A549 (cell line): ENCODE results near the gene NRIP1. TPM values are rescaled to one million over a fixed set of nuclear protein-coding genes. Genes with fewer than 3 reads are reported as not detected.

Experiments used
- ATAC-seq, 2 experiments: fragments of 200-7000 bp in 1 of 2; fragments of >200 bp in 1 of 2; cut with Nextera tagmentation in 1 of 2; cut with Tn5 transposase in 1 of 2; 3 replicates each; pipeline versions ENCODE4 v1.8.0 to v1.9.1; 2018 to 2020; ENCODE audit warnings: mild to moderate bottlenecking in 1 of 2, moderate library complexity in 1 of 2
- CTCF ChIA-PET: fragments of 300-600 bp; sonication (Branson Sonifier 250); formaldehyde crosslinking; extraction: SDS; loops from one replicate; lab custom pipeline; 2021; ENCODE audit warnings: antibody characterized with exemption, inconsistent platforms; lab: Yijun Ruan, JAX
- POLR2A ChIA-PET: fragments of 350-600 bp; formaldehyde crosslinking; extraction: SDS; loops from one replicate; lab custom pipeline; 2021; ENCODE audit warnings: antibody characterized with exemption, inconsistent platforms; lab: Yijun Ruan, JAX
- DNase-seq, 2 experiments: peaks; one replicate each; pipeline versions ENCODE4 v3.0.0 to v3.0.0-alpha.2; 2011 to 2016; ENCODE audit warnings: low read depth in 1 of 2, low spot score in 1 of 2
- FAIRE-seq: peaks from 2 replicates; lab custom pipeline; 2011; peaks lifted over from hg19 to GRCh38; lab: Jason Lieb, UNC
- H3K27ac ChIP-seq, 2 experiments: fragments of >200 bp; sonication (Bioruptor Twin); formaldehyde crosslinking; 3 replicates each; pipeline ENCODE4 v1.5.1; 2016 to 2017
- H3K4me1 ChIP-seq: fragments of >200 bp; sonication (Bioruptor Twin); formaldehyde crosslinking; 3 replicates; pipeline ENCODE4 v1.6.1; 2016
- H3K4me2 ChIP-seq: fragments of >200 bp; sonication (Bioruptor Twin); formaldehyde crosslinking; 3 replicates; pipeline ENCODE4 v1.6.1; 2016
- H3K4me3 ChIP-seq: fragments of >200 bp; sonication (Bioruptor Twin); formaldehyde crosslinking; 3 replicates; pipeline ENCODE4 v1.5.1; 2016
- H3K9me3 ChIP-seq: fragments of >200 bp; sonication (Bioruptor Twin); formaldehyde crosslinking; 3 replicates; pipeline ENCODE4 v1.6.1; 2016
- BHLHE40 ChIP-seq: IDR thresholded peaks from 2 replicates; pipeline ENCODE4 v1.6.1; 2012; ENCODE audit warnings: low read depth, low read length, inconsistent platforms
- CEBPB ChIP-seq, 2 experiments: fragments of >200 bp in 1 of 2; sonication (Bioruptor Twin) in 1 of 2; formaldehyde crosslinking in 1 of 2; IDR thresholded peaks; 2 replicates each; pipeline ENCODE4 v1.6.1; 2012 to 2016
- CHD2 ChIP-seq: fragments of 150-350 bp; IDR thresholded peaks from 2 replicates; pipeline ENCODE4 v1.6.1; 2014; ENCODE audit warnings: low read length; ENCODE audit not compliant: partially characterized antibody
- EHMT2 ChIP-seq: fragments of 200-600 bp; sonication (generic); IDR thresholded peaks from 2 replicates; pipeline ENCODE4 v1.6.1; 2016; ENCODE audit warnings: antibody characterized with exemption, low read depth, mild to moderate bottlenecking, moderate library complexity
- FOSL2 ChIP-seq, 2 experiments: fragments of 450-650 bp in 1 of 2; fragments of >200 bp in 1 of 2; sonication (Bioruptor Twin) in 1 of 2; formaldehyde crosslinking; IDR thresholded peaks; 2 replicates each; pipeline versions ENCODE4 v1.5.0 to v1.6.1; 2016 to 2020; ENCODE audit warnings: mild to moderate bottlenecking in 1 of 2, moderate library complexity in 1 of 2
- GATA3 ChIP-seq: IDR thresholded peaks from 2 replicates; pipeline ENCODE4 v1.6.1; 2012; ENCODE audit warnings: borderline replicate concordance
- HEYL ChIP-seq: fragments of 250-450 bp; sonication (Bioruptor Pico); IDR thresholded peaks from 2 replicates; pipeline ENCODE4 v1.8.0; 2021; ENCODE audit warnings: mild to moderate bottlenecking, moderate library complexity
- HMGXB4 ChIP-seq: fragments of 250-450 bp; sonication (Bioruptor Pico); IDR thresholded peaks from 2 replicates; pipeline ENCODE4 v1.5.0; 2021; ENCODE audit warnings: mild to moderate bottlenecking, moderate library complexity, borderline replicate concordance
- HOXB13 ChIP-seq: fragments of 250-450 bp; sonication (Bioruptor Pico); IDR thresholded peaks from 2 replicates; pipeline ENCODE4 v1.5.0; 2020; ENCODE audit warnings: low read depth, mild to moderate bottlenecking, moderate library complexity
- KDM5A ChIP-seq: fragments of 200-600 bp; sonication (generic); IDR thresholded peaks from 2 replicates; pipeline ENCODE4 v1.6.1; 2016; ENCODE audit warnings: antibody characterized with exemption, mild to moderate bottlenecking
- MAFK ChIP-seq: fragments of 450-650 bp; IDR thresholded peaks from 2 replicates; pipeline ENCODE4 v1.6.1; 2014; ENCODE audit not compliant: partially characterized antibody
- MAZ ChIP-seq: fragments of 150-350 bp; IDR thresholded peaks from 2 replicates; pipeline ENCODE4 v1.6.1; 2014; ENCODE audit warnings: antibody characterized with exemption, low read depth, low read length, borderline replicate concordance
- MYC ChIP-seq: IDR thresholded peaks from 2 replicates; pipeline ENCODE4 v1.6.1; 2012; ENCODE audit warnings: mild to moderate bottlenecking, inconsistent platforms, low read length, improper control_type of control experiment, borderline replicate concordance
- NPAS2 ChIP-seq: fragments of 250-450 bp; sonication (Bioruptor Pico); IDR thresholded peaks from 2 replicates; pipeline ENCODE4 v1.8.0; 2022; ENCODE audit warnings: mild to moderate bottlenecking, moderate library complexity, borderline replicate concordance
- POLR2A ChIP-seq: IDR thresholded peaks from 2 replicates; pipeline ENCODE4 v1.6.1; 2012; ENCODE audit warnings: mild to moderate bottlenecking, low read length
- POLR2AphosphoS2 ChIP-seq: conservative IDR thresholded peaks from 2 replicates; pipeline ENCODE4 v1.6.1; 2012; ENCODE audit warnings: low read length, improper control_type of control experiment, inconsistent platforms
- RAD21 ChIP-seq, 2 experiments: fragments of >200 bp in 1 of 2; sonication (Bioruptor Twin) in 1 of 2; formaldehyde crosslinking in 1 of 2; IDR thresholded peaks in 1 of 2; conservative IDR thresholded peaks in 1 of 2; 2 replicates in 1 of 2; 3 replicates in 1 of 2; pipeline ENCODE4 v1.6.1; 2012 to 2018; ENCODE audit warnings: inconsistent platforms in 1 of 2
- RFX5 ChIP-seq: fragments of 450-650 bp; IDR thresholded peaks from 2 replicates; pipeline ENCODE4 v1.7.1; 2014; ENCODE audit warnings: antibody characterized with exemption, mild to moderate bottlenecking, moderate library complexity
- RNF2 ChIP-seq: fragments of 200-600 bp; sonication (generic); IDR thresholded peaks from 2 replicates; pipeline ENCODE4 v1.6.1; 2016; ENCODE audit warnings: low read depth, mild to moderate bottlenecking, antibody characterized with exemption, moderate library complexity, borderline replicate concordance
- SMC3 ChIP-seq: fragments of >200 bp; sonication (Bioruptor Twin); formaldehyde crosslinking; IDR thresholded peaks from 3 replicates; pipeline ENCODE4 v1.6.1; 2018; ENCODE audit warnings: inconsistent platforms
- ZC3H11A ChIP-seq: fragments of 450-650 bp; IDR thresholded peaks from 2 replicates; pipeline ENCODE4 v1.6.1; 2014; ENCODE audit warnings: antibody characterized with exemption, mild to moderate bottlenecking
- ZFP36 ChIP-seq: fragments of 450-650 bp; IDR thresholded peaks from 2 replicates; pipeline ENCODE4 v1.6.1; 2014; ENCODE audit warnings: borderline replicate concordance; ENCODE audit not compliant: partially characterized antibody
- ZSCAN20 ChIP-seq: fragments of 250-450 bp; sonication (Bioruptor Pico); IDR thresholded peaks from 2 replicates; pipeline ENCODE4 v1.8.0; 2022; ENCODE audit warnings: mild to moderate bottlenecking, moderate library complexity
- WGBS: methylation state at CpG from one replicate; pipeline ENCODE4 v1.1.6; 2017; ENCODE audit errors: missing lambda C conversion rate; 5-methylcytosine and 5-hydroxymethylcytosine counted together
- polyA plus RNA-seq, 4 experiments: library from polyadenylated mRNA; depleted of rRNA in 3 of 4; stranded (reverse); fragments of >200 nt; fragmentation: RNase III in 1 of 4; extraction: RNeasy Plus Mini Kit Qiagen cat#74134 plus additional on column Dnase treatment in 1 of 4; gene quantifications; 2 replicates in 3 of 4; 3 replicates in 1 of 4; pipeline ENCODE4 v1.2.3, GENCODE V29; 2011 to 2017
- TF ChIP-seq, protein P1 (sequence below): fragments of 450-650 bp; IDR thresholded peaks from 2 replicates; pipeline ENCODE4 v1.6.1; 2014; ENCODE audit warnings: antibody characterized with exemption
- TF ChIP-seq, protein P2 (sequence below): IDR thresholded peaks from 2 replicates; pipeline ENCODE4 v1.6.1; 2012
- TF ChIP-seq, protein P3 (sequence below): fragments of >200 bp; sonication (Bioruptor Twin); formaldehyde crosslinking; IDR thresholded peaks from 3 replicates; pipeline ENCODE4 v1.5.1; 2016

The NRIP1 gene
- polyA plus RNA-seq, 2 of the 4 experiments (the other 2 are of a cell fraction) = 18.9 to 35.5 TPM

GRCh38 chr21:15071009-15071408 is 6.2 kb upstream of the NRIP1 start:
- H3K4me3 ChIP-seq = no peak overlapping the region
- WGBS = 87% methylated on average over 6 of the region's 6 CpGs
- FAIRE-seq (no peak), DNase-seq (no peak), ATAC-seq (no peak)
- TF ChIP-seq MAFK (no peak), HOXB13 (CRISPR knock-in tag) (no peak), GATA3 (no peak), FOSL2 (IDR thresholded peaks at IDR 0.05) (no peak), FOSL2 (CRISPR knock-in tag; IDR thresholded peaks at IDR 0.05) (no peak), HEYL (CRISPR knock-in tag) (no peak), POLR2A (no peak), KDM5A (no peak), NPAS2 (no peak), ZSCAN20 (no peak)
- POLR2A ChIA-PET = no interaction called here
- H3K4me2 ChIP-seq = no peak overlapping the region
- H3K9me3 ChIP-seq = no peaks in the 10 kb centered on the region
- H3K4me1 ChIP-seq = 0 out of 3 replicates have a peak, but pooled peaks cover 6% of the 10 kb centered on the region
- no peak overlapping the region for H3K27ac ChIP-seq
- CTCF ChIA-PET = no interaction called here

GRCh38 chr21:15066123-15066575 is 1.3 kb upstream of the NRIP1 start:
- peaks cover 9% of the 10 kb centered on the region; the same call in 1 of the 3 replicates for H3K4me1 ChIP-seq
- FAIRE-seq (no peak), ATAC-seq (no peak), DNase-seq (no peak)
- TF ChIP-seq CEBPB (IDR thresholded peaks at IDR 0.05) (0 out of 4 replicates have a peak, but pooled peaks of 1 of the 2 experiments have one; percentile 5), RFX5 (no peak)
- TF ChIP-seq, protein P1, sequence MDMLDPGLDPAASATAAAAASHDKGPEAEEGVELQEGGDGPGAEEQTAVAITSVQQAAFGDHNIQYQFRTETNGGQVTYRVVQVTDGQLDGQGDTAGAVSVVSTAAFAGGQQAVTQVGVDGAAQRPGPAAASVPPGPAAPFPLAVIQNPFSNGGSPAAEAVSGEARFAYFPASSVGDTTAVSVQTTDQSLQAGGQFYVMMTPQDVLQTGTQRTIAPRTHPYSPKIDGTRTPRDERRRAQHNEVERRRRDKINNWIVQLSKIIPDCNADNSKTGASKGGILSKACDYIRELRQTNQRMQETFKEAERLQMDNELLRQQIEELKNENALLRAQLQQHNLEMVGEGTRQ = no peak
- ChIA-PET POLR2A (interaction anchor here (1.5 to 2.6 kb wide), 5 partner anchors 56 to 417 kb away, joined by 5 to 17 read pairs (median 10); no protein-coding TSS in a partner anchor), CTCF (interaction anchor here (0.9 to 1.5 kb wide), 2 partner anchors 164 to 417 kb away, joined by 3 to 8 read pairs; no protein-coding TSS in a partner anchor)
- peak overlapping the region; percentile 97 to 100 for H3K27ac ChIP-seq
- peak overlapping the region; percentile 86 for H3K4me3 ChIP-seq
- H3K9me3 ChIP-seq = no peaks in the 10 kb centered on the region
- 7% methylated on average over 8 of the region's 8 CpGs for WGBS
- H3K4me2 ChIP-seq = peak overlapping the region; percentile 87

- peak; percentile 37 to 76 for DNase-seq
- no peaks in the 10 kb centered on the region for H3K9me3 ChIP-seq
- peak overlapping the region; percentile 97 to 100 for H3K27ac ChIP-seq
- H3K4me2 ChIP-seq = peak overlapping the region; percentile 87
- ChIA-PET CTCF (interaction anchor here (0.6 to 1.5 kb wide), 7 partner anchors 36 to 419 kb away, joined by 3 to 8 read pairs (median 3); no protein-coding TSS in a partner anchor), POLR2A (interaction anchor here (0.6 to 2.6 kb wide), 16 partner anchors 9 to 488 kb away, joined by 3 to 17 read pairs (median 3); no protein-coding TSS in a partner anchor)
- under 1% methylated on average over 30 of the region's 38 CpGs for WGBS
- no peak for FAIRE-seq
- H3K4me1 ChIP-seq = peaks cover 9% of the 10 kb centered on the region; the same call in 1 of the 3 replicates
- peak; percentile 73 to 84 for ATAC-seq
- H3K4me3 ChIP-seq = peak overlapping the region; percentile 86
- no peak for TF ChIP-seq CHD2
- TF ChIP-seq RAD21 (conservative IDR thresholded peaks at IDR 0.05 in 1 of 2, IDR thresholded peaks at IDR 0.05 in 1 of 2) = peak in 1 of 2 experiments; percentile 20; a peak in 1 of 5 replicates
- TF ChIP-seq POLR2AphosphoS2 = no peak
- no peak for TF ChIP-seq RNF2
- no peak for TF ChIP-seq MAZ
- peak; percentile 28; the same call in 1 of the 2 replicates for TF ChIP-seq POLR2A
- no peak for TF ChIP-seq ZFP36
- TF ChIP-seq BHLHE40 = no peak
- no peak for TF ChIP-seq RFX5
- TF ChIP-seq, protein P2, sequence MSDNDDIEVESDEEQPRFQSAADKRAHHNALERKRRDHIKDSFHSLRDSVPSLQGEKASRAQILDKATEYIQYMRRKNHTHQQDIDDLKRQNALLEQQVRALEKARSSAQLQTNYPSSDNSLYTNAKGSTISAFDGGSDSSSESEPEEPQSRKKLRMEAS = peak; percentile 37; the same call in 1 of the 2 replicates
- TF ChIP-seq, protein P3, sequence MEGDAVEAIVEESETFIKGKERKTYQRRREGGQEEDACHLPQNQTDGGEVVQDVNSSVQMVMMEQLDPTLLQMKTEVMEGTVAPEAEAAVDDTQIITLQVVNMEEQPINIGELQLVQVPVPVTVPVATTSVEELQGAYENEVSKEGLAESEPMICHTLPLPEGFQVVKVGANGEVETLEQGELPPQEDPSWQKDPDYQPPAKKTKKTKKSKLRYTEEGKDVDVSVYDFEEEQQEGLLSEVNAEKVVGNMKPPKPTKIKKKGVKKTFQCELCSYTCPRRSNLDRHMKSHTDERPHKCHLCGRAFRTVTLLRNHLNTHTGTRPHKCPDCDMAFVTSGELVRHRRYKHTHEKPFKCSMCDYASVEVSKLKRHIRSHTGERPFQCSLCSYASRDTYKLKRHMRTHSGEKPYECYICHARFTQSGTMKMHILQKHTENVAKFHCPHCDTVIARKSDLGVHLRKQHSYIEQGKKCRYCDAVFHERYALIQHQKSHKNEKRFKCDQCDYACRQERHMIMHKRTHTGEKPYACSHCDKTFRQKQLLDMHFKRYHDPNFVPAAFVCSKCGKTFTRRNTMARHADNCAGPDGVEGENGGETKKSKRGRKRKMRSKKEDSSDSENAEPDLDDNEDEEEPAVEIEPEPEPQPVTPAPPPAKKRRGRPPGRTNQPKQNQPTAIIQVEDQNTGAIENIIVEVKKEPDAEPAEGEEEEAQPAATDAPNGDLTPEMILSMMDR = no peak
- TF ChIP-seq HEYL (CRISPR knock-in tag) = no peak
- no peak for TF ChIP-seq HMGXB4 (CRISPR knock-in tag)
- TF ChIP-seq MYC = no peak
- no peak for TF ChIP-seq ZC3H11A
- TF ChIP-seq, protein P1 = no peak
- TF ChIP-seq EHMT2 = no peak
- TF ChIP-seq SMC3 = no peak
These were observed 757 bp upstream of the NRIP1 start for GRCh38 chr21:15065392-15066122.
